AG09319 (cell line): Measurements from ENCODE around the gene PLA1A.

Experiments
- DNase-seq: peaks from one replicate; pipeline ENCODE4 v3.0.0-alpha.2; 2010; ENCODE audit warnings: low read depth; ENCODE audit errors: extremely low read depth
- TF ChIP-seq, protein P1 (sequence below): IDR thresholded peaks from 2 replicates; pipeline ENCODE4 v1.5.1; 2011; ENCODE audit warnings: low read depth, mild to moderate bottlenecking, inconsistent platforms, low read length, moderate library complexity

The PLA1A gene

DNA sequence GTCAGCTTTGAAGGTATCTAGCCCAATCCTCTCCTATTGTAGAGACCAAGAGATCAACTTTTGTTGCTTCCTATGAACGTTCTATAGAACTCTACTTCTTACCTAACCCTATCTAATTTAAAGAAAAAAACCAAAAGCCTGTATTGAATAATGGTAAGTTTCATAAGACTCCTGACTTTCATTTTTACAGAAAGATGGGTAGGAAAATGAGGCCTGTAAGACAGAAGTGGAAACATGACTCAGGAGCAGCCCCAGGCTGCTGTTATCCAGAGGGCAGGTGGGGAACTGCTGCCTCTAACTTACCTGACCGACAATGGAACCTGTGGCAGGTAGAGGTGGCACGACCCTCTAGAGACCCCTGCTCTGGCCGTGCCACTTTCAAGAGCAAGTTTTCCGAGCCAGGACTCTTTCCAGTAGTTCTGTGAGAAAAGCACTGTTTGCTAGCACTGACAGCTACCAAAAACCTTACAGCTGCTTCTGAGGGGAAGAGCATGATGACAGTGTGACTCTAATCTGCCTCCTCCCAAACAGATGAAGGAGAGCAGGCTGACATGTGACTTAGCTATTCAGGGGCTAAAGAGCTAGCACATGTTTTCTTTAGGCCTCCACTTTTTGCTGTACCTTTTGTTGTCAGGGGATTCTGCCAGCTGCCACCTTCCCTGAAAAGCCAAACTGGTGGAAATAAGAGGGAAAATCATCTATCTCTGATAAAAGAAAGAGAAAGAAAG, 45.2 kb downstream of the PLA1A start:
- DNase-seq, result no peak
- TF ChIP-seq, protein P1, sequence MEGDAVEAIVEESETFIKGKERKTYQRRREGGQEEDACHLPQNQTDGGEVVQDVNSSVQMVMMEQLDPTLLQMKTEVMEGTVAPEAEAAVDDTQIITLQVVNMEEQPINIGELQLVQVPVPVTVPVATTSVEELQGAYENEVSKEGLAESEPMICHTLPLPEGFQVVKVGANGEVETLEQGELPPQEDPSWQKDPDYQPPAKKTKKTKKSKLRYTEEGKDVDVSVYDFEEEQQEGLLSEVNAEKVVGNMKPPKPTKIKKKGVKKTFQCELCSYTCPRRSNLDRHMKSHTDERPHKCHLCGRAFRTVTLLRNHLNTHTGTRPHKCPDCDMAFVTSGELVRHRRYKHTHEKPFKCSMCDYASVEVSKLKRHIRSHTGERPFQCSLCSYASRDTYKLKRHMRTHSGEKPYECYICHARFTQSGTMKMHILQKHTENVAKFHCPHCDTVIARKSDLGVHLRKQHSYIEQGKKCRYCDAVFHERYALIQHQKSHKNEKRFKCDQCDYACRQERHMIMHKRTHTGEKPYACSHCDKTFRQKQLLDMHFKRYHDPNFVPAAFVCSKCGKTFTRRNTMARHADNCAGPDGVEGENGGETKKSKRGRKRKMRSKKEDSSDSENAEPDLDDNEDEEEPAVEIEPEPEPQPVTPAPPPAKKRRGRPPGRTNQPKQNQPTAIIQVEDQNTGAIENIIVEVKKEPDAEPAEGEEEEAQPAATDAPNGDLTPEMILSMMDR, result no peak

DNA sequence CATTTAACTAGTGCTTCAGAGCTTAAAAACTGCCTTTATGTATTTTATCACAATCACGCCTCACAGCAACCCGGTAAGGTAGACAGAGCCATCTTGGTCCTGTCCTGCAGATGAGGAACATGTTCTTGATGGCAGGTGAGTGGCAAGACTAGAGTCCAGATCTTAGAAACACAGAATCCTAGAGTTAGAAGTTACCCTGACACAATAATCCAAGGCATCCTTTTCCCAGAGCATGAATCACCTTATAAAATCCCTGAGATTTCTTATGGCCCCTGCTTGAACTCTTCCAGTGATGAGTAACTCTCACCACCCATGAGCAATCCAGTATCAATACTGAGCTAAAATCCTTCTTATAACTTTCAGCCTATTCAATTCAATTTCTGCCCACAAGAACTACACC, 45.8 kb downstream of the PLA1A start:
- no peak for DNase-seq
- TF ChIP-seq, protein P1, result no peak

DNA sequence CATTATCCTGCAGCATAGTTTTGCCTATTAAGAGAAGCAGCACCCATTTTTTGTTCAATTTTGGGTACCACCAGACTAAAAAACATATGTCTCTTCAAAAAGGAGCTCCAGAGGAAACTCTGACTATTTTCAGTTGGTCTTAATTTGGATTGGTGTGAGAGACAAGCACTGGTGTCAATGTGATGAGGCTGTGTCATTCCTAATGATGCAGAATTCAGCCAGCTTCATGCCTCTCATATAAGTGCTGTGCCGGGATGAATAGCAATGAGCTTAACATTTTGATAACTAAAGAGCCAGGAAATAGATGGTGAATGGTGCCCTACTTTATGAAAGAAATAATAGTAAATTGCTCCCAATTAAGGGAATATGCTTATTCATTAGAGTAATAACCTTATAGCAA, 46.8 kb downstream of the PLA1A start:
- DNase-seq, result no peak
- TF ChIP-seq, protein P1, result no peak

DNA sequence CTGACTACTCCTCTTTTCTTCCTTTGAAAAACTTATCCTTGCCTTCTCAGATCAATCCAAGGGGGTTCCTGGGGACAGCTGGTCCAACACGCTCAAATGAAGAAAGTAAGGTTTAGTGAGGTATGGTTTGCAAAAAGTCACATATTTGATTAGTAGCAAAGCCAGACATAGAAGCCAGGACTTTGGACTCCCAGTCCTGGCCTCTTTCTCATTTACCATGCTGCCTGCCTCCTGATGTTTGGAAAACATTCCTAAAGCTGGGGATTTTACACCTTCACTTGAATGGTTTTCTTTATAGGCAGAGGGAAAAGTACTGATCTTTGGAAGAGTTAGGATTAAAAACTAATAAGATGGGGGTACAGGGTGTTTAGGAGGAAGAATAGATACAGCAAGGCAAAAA, 48.1 kb downstream of the PLA1A start:
- no peak for DNase-seq
- TF ChIP-seq, protein P1, result no peak

DNA sequence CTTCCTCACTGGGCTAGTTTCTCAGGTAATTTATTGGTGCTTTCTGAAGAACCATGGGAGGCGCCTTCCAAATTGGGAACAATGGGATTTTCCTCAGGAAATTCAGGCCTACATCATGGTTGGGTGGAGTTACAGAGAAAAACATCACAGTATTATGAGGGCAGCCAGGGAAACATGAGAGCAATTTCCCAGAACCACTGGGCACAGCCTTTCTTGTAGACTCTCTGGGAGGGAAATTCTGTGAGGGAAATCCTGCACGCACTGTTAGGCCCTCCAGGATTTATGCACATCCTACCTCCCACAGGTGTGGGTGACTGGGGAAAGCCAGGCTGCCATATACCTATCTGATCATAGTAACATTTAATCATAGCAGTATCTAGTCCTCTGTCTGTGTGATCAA, 49.5 kb downstream of the PLA1A start:
- TF ChIP-seq, protein P1, result no peak
- no peak for DNase-seq

DNA sequence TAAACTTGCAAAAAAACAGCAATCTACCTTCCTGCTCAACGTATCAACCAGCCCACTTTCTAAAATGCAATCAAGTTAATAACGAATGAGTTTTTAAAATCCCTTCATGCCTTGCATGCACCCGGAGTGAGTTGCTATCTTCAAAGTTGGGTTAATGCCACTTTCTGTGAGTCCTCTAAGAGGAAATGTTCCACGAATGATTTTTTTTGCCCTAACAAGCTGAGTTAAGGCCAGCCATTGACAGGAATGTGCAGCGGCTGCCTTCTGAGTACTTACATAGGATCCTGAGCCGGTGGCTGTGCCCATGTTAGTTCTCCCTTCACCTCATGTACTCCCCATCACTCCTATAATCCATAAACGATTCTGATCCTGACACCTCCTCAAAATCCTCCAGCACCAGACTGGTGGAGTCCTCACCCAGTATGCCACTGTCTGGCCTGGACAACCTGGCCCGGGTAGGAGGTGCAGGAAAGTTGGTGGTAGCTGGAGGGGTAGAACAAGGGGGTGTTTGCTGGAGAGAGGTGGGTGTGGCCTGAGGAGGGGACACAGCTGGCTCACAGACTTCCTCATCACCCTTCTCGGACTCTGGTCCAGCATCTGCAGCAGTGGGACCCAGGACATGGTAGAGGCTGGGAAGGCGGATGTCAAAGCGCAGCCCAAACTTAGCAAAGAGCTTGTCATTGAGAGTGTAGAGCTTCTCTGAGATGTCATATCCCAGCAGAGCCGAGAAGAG, 50.3 kb downstream of the PLA1A start:
- TF ChIP-seq, protein P1, result no peak
- no peak for DNase-seq

DNA sequence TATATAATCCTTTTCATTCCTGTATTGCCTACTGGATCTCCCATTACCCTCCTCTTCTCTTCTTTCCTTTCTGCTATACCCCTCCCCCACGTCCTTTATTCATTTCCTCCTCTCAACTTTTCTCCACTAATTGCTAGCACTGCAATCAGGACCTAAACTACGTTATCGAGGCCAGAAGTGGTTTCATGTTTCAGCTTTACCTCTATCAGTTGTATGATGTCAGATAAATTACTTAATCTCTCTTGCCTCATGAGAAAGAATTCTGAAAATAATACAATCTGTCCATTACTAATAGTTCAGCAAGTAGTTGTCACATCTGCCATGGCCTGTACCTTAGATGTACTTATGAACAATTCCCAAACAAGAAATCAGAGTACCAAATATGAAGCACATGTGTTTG, 52.1 kb downstream of the PLA1A start:
- DNase-seq, result no peak
- TF ChIP-seq, protein P1, result no peak
